Stimulated activated CD8-positive, alpha-beta memory T cell treated with anti-CD3 and anti-CD28 coated beads, Interleukin-12 subunit alpha, Interleukin-12 subunit beta, amount 100 ng/mL, for 24 hours (primary cell): ENCODE data around the gene SPIN4.
A peak's percentile ranks its signal among the peaks of the same experiment; 100 is the strongest.
"Not testable (repeated sequence)": the region's sequence is repeated elsewhere in the genome, so short reads cannot be mapped to it uniquely, and the experiment has no call there.

Source experiments
- DNase-seq: peaks from one replicate; pipeline ENCODE4 v3.0.0-alpha.2; 2020; ENCODE audit errors: extremely low read depth

SPIN4 gene

DNA sequence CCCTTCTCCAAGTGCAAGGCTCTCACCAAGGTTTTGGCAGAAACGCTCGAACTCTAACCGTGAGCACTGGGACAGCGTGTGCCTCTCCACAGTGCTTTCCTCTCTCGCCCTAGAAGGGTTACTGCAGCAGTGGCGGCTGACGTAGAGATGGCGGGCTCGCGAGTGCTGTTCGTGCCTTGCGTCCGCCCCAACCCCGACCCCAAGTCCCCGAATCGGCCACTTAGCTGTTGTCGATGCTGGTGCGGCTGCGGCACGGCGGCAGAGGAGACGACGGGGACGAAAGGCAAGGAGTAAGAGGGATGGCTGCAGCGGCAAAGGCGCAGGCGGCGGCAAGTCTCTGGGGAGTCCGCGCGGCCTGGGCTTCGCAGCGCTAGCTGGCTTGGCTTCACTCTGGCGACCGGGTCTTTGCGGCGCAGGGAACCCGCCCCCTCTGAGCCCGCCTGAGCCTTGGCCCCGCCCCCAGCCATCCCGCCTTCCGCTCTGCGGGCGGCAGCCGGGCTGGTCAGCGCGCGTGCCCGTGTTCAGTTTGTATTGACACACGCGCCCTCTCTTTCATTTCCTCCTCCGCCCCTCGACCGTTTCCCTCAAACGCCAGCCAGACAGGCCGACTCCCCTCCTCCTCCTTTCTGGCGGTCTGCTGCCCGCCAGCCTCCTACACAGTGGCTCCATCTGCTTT lies at the start of gene SPIN4:
TSS of gene SPIN4 (minus strand) at position 392 of the 676 bp plus-strand sequence. CDS start 513 bp downstream, outside the sequence.
- peak; percentile 21 for DNase-seq

DNA sequence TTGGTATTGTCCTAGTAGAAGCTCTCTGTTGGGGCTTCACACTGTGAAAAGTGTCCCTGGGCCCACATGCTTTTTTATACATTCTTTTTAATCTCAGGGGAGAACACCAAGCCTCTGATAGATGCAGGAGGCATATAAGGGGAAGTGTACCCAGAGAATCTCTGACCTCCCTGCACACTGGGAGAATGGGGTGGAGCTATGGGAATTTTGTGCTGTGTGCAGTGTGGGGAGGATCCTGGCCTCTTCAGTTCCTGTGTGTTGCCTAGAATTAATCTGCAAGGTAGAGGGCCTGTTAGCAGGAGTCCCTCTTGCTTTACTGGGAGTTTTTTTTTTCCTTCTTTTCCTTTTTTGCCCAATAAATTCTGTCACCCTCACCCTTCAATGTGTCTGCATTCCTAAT lies 49.2 kb upstream of the SPIN4 start:
- no peak for DNase-seq

DNA sequence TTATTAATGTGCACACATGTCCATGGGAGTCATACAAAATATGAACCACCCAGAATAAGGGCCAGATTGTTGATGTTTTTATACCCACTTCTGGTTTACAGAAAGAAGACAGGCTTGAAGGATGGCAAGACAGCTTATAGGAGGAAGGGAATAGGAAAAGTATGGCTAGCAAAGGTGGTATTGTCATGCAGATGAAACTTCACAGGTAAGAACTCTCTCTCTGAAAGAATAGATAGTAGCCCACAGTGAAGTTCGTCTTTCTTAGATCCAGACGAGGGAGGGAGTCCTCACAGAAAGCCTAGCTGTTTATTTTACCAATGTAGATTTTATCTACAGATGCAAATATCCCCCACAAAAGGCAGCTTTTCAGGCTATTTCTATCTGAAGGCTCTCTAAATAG lies 43.7 kb upstream of the SPIN4 start:
- DNase-seq: no peak

DNA sequence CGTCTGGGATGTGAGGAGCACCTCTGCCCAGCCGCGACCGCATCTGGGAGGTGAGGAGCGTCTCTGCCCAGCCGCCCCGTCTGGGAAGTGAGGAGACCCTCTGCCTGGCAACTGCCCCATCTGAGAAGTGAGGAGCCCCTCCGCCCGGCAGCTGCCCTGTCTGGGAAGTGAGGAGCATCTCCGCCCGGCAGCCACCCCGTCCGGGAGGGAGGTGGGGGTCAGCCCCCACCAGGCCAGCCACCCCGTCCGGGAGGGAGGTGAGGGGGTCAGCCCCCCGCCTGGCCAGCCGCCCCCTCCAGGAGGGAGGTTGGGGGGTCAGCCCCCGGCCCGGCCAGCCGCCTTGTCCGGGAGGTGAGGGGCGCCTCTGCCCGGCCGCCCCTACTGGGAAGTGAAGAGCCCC lies 42.0 kb upstream of the SPIN4 start:
- DNase-seq: not testable (repeated sequence)

DNA sequence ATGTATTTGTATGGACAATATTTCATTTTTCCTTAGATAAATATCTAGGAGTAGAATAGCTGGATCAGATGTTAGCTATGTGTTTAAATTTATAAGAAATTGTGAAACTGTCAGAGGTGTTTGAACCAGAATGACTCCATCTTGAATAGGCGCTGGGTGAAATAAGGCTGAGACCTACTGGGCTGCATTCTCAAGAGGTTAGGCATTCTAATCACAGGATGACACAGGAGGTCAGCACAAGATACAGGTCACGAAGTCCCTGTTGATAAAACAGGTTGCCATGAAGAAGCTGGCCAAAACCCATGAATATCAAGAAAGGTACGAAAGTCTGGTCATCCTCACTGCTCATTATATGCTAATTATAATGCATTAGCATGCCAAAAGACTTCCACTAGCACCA lies 36.3 kb upstream of the SPIN4 start:
- no peak for DNase-seq

DNA sequence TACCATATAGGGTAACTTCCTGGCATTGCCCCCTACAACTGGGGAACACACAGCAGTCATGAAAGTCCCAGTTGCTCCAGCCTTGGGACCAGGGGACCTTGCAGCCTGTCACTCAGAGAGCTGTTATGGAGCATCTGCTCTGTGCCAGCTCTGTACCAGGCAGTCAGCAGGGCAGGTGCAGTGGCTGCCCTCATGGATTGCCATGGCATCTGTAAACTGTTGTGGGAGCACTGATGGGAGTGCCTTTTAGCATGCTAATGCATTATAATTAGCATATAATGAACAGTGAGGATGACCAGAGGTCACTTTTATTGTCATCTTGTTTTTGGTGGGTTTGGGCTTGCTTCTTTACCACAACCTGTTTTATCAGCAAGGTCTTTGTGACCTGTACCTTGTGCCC lies 33.1 kb upstream of the SPIN4 start:
- DNase-seq: not testable (repeated sequence)

DNA sequence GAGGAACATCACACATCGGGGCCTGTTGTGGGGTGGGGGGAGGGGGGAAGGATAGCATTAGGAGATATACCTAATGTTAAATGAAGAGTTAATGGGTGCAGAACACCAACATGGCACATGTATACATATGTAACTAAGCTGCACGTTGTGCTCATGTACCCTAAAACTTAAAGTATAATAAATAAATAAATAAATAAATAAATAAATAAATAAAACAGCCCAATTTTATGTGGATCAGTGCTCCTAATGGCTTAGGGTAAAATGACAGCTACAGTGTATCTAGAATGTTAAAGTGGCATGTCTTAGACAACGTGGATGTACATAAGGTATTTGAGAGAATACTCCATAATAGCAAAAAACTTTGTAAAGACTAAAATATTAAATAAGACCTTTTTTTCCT lies 21.9 kb upstream of the SPIN4 start:
- not testable (repeated sequence) for DNase-seq

DNA sequence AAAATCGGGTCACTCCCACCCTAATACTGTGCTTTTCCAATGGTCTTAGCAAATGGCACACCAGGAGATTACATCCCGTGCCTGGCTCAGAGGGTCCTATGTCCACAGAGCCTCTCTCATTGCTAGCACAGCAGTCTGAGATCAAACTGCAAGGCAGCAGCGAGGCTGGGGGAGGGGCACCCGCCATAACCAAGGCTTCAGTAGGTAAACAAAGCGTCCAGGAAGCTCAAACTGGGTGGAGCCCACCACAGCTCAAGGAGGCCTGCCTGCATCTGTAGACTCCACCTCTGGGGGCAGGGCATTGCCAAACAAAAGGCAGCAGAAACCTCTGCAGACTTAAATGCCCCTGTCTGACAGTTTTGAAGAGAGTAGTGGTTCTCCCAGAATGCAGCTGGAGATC lies 16.6 kb upstream of the SPIN4 start:
- DNase-seq: not testable (repeated sequence)

DNA sequence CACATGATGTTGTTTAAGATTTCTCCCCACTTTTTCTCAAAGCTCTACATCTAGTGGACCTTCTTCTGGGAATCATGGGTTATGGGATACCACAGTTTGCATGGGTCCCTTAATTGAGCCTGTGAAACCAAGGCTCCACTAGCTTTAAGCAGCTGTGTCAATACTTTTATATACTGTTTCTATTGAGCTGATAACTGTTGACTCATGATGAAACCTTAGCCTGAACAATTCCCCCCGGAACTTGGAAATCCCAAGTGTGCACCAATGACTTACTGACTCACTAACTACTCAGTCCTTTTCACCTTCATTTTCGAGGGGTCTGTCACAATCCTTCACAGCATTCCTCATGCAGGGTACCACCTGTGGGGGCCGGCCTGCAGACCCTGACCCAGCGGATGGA lies 12.7 kb upstream of the SPIN4 start:
- DNase-seq: no peak

DNA sequence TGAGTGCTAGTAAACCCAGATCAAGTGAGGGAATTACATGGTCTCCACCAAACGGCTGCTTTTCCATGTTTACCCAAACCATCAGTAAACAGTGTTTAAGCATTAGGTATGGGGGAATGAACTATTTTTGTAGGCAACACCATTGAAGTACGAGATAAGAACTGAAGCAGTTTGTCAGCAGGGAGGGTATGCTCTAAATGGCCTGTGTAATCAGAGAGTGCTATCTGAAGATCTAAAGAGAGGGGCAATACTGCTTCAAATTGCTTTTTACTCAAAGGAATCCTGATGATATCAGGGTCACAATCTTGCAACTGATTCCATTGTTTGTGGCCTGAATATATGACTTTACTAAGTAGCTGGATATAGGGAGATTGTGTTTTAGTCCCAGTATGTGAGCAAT lies 10.4 kb upstream of the SPIN4 start:
- no peak for DNase-seq

DNA sequence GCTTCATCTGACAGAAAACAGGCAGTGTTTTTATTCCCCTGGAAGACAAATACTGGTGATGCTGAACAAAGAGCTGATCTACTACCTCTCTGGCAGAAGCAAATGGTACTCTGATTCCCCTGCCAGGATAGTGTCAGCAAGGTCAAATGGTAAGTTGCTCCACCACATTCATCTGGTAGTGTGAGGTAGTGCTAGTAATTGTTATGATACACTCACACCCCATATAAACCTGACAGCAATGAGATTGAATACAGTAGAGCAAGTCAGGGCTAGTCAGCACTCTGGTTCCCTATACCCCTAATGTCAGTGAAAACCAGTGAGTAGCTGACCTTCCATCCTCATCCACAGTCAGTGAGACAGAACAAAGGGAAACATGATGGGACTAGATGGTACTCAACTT lies 3.4 kb upstream of the SPIN4 start:
- no peak for DNase-seq

DNA sequence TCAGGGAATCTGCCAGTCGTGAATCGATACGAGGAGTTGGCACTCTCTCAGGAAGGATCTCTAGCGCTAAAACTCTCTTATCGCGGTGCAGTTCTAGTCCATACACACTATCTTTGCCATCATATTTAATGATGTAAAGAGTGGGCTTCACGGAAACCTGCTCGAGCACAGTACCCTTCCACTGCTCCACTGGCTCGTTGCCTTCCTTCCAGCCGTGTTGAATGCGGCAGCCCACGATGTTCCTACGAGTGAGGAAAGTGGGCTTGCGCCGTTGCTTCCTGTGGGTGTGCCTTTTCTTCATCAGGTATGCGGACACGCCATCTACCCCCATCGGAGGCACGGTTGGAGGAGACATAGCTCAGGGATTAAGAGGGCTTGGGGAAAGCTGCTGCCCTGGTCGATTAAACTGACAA lies 661 bp downstream of the SPIN4 start:
- no peak for DNase-seq

DNA sequence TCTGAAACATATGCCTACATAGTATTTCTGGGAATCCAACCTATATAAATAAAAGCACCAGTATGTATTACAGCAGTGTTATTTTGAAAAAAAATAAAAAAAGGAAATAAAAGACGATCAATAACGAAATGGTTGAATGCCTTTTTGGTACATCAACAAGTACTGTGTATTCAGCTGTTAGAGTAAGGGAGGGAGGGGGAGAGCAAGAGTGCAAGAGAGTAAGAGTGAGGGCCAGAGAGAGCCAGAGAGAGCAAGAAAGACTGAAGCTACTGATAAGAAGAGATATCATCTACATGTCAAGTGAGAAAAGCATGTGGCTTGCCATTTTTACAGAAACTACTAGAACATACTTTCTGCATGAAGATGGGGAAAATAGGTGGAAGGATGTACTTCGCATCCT lies 1.8 kb downstream of the SPIN4 start:
- DNase-seq: no peak

DNA sequence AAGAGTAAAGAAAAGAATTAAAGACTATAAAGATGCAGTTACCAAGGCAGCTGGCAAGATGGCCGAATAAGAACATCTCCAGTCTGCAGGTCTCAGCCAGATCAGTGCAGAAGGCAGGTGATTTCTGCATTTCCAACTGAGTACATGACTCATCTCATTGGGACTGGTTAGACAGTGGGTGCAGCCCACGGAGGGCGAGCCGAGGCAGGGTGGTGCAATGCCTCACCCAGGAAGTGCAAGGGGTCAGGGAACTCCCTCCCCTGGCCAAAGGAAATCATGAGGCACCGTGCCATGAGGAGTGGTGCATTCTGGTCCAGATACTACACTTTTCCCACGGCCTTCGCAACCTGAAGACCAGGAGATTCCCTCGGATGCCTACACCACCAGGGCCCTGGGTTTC lies 20.5 kb downstream of the SPIN4 start:
- no peak for DNase-seq

DNA sequence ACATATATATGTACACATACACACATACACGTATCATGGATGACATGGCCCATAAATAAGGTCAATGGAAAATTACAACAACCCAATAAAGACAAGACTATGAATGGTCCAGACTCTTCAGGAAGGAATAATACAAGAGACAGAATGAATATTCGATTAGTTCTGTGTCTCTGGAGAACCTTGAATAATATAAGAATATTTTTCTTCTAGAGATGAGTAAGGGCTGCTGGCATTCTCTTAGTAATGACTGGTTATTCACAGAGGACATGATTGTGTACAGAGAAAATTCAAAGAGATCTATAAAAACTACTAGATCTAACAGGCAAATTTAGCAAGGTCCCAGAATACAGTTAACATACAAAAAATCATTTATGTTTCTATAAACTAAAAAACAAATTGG lies 23.3 kb downstream of the SPIN4 start:
- DNase-seq: no peak

DNA sequence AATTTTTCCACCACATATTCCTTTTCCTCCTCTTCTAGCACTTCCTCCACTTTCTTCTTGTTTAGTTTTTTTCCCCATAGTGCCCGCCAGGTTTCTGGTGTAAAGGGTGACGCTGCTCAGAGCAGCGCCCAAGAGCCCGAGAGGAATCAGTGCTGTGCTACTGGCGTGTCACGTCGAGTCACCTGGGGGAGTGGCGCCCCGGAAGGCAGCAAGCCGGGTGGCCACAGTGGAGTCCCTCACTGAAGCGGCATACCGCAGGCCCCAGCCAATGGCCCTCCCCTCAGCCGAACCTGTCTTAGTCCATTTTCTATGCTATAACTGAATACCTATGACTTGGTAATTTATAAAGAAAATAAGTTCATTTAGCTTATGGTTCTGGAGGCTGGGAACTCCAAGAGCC lies 51.5 kb downstream of the SPIN4 start:
- DNase-seq: no peak
